NOMO-1 treated with DMSO at 0.1 percent for 48 hours (cell line): ENCODE measurements around the gene BCL2.
A peak's percentile ranks its signal among the peaks of the same experiment; 100 is the strongest.
"Not testable (repeated sequence)": the region's sequence is repeated elsewhere in the genome, so short reads cannot be mapped to it uniquely, and the experiment has no call there.

Experiments used
- DNase-seq: peaks from one replicate; lab custom pipeline; 2025; ENCODE audit not compliant: unreplicated experiment; lab: John Stamatoyannopoulos, UW

BCL2 gene

GRCh38 chr18:63206433-63207142 lies 113.0 kb downstream of the BCL2 start:
- no peak for DNase-seq

- DNase-seq: no peak
These were observed 113.7 kb downstream of the BCL2 start for GRCh38 chr18:63205791-63206252.

GRCh38 chr18:63203497-63203896 lies 116.1 kb downstream of the BCL2 start:
- DNase-seq: no peak

- no peak for DNase-seq
These were observed 116.7 kb downstream of the BCL2 start for GRCh38 chr18:63202828-63203227.

- not testable (repeated sequence) for DNase-seq
These were observed 118.1 kb downstream of the BCL2 start for GRCh38 chr18:63201456-63201855.

GRCh38 chr18:63199743-63200241 lies 119.8 kb downstream of the BCL2 start:
- DNase-seq: peak; percentile 43

GRCh38 chr18:63198868-63199742 lies 120.5 kb downstream of the BCL2 start:
- DNase-seq: no peak

GRCh38 chr18:63198098-63198760 lies 121.3 kb downstream of the BCL2 start:
- no peak for DNase-seq

- peak; percentile 38 for DNase-seq
These were observed 122.2 kb downstream of the BCL2 start for GRCh38 chr18:63197246-63197869.

GRCh38 chr18:63195326-63196159 lies 124.0 kb downstream of the BCL2 start:
- no peak for DNase-seq

GRCh38 chr18:63192885-63193349 lies 126.7 kb downstream of the BCL2 start:
- DNase-seq: peak; percentile 80

GRCh38 chr18:63192126-63192884 lies 127.3 kb downstream of the BCL2 start:
- peak; percentile 80 for DNase-seq

GRCh38 chr18:63191413-63191812 lies 128.2 kb downstream of the BCL2 start:
- DNase-seq: no peak

GRCh38 chr18:63190838-63191237 lies 128.7 kb downstream of the BCL2 start:
- not testable (repeated sequence) for DNase-seq

GRCh38 chr18:63189817-63190216 lies 129.8 kb downstream of the BCL2 start:
- DNase-seq: no peak

GRCh38 chr18:63189041-63189440 lies 130.5 kb downstream of the BCL2 start:
- no peak for DNase-seq

GRCh38 chr18:63187791-63188460 lies 131.6 kb downstream of the BCL2 start:
- DNase-seq: no peak

GRCh38 chr18:63187223-63187574 lies 132.4 kb downstream of the BCL2 start:
- DNase-seq: no peak
